MM.1S (cell line): ENCODE measurements around the gene SYNRG.

Experiments
- DNase-seq: peaks from one replicate; pipeline ENCODE4 v3.0.0-alpha.2; 2015
- H2AFZ ChIP-seq: fragments of 300-600 bp; sonication (generic); 2 replicates; pipeline ENCODE4 v1.6.0; 2016; ENCODE audit warnings: antibody characterized with exemption, low read length
- H3F3A ChIP-seq: fragments of 300-600 bp; sonication (generic); 2 replicates; pipeline ENCODE4 v1.6.1; 2016; ENCODE audit warnings: mild to moderate bottlenecking, antibody characterized with exemption, low read length, moderate library complexity, mixed read lengths; ENCODE audit not compliant: insufficient read depth
- H3K27ac ChIP-seq: fragments of 300-600 bp; sonication (generic); 2 replicates; pipeline ENCODE4 v1.5.1; 2016; ENCODE audit warnings: mild to moderate bottlenecking, low read length
- H3K27me3 ChIP-seq: fragments of 300-600 bp; sonication (generic); replicated peaks from 2 replicates; pipeline ENCODE4 v1.6.0; 2016; ENCODE audit warnings: low read length; ENCODE audit not compliant: insufficient read depth
- H3K36me3 ChIP-seq: fragments of 300-600 bp; sonication (generic); replicated peaks from 2 replicates; pipeline ENCODE4 v1.6.1; 2016; ENCODE audit warnings: mild to moderate bottlenecking, low read length, mixed read lengths; ENCODE audit not compliant: insufficient read depth
- H3K4me1 ChIP-seq: fragments of 300-600 bp; sonication (generic); 2 replicates; pipeline ENCODE4 v1.6.1; 2016; ENCODE audit warnings: low read length, mixed read lengths
- H3K4me2 ChIP-seq: fragments of 300-600 bp; sonication (generic); 2 replicates; pipeline ENCODE4 v1.6.0; 2016; ENCODE audit warnings: low read depth, low read length
- H3K4me3 ChIP-seq: fragments of 300-600 bp; sonication (generic); 2 replicates; pipeline ENCODE4 v1.5.1; 2016; ENCODE audit warnings: low read length, mixed read lengths
- H3K79me2 ChIP-seq: fragments of 300-600 bp; sonication (generic); 2 replicates; pipeline ENCODE4 v1.6.1; 2016; ENCODE audit warnings: mixed run types, low read length, mixed read lengths
- H3K9ac ChIP-seq: fragments of 300-600 bp; sonication (generic); 2 replicates; pipeline ENCODE4 v1.6.1; 2016; ENCODE audit warnings: low read length, mixed read lengths
- H3K9me2 ChIP-seq: fragments of 300-600 bp; sonication (generic); replicated peaks from 2 replicates; pipeline ENCODE4 v1.6.1; 2016; ENCODE audit warnings: mild to moderate bottlenecking, low read length, mixed read lengths; ENCODE audit not compliant: insufficient read depth
- H3K9me3 ChIP-seq: fragments of 300-600 bp; sonication (generic); replicated peaks from 2 replicates; pipeline ENCODE4 v1.6.1; 2016; ENCODE audit warnings: mild to moderate bottlenecking, low read length, mixed read lengths; ENCODE audit not compliant: insufficient read depth
- H4K20me1 ChIP-seq: fragments of 300-600 bp; sonication (generic); 2 replicates; pipeline ENCODE4 v1.6.1; 2016; ENCODE audit warnings: mild to moderate bottlenecking, low read length, moderate library complexity, mixed read lengths; ENCODE audit not compliant: insufficient read depth
- CTCF ChIP-seq: fragments of 300-600 bp; sonication (generic); IDR thresholded peaks from 2 replicates; pipeline ENCODE4 v1.5.1; 2016; ENCODE audit warnings: antibody characterized with exemption, low read length, mixed read lengths
- EZH2 ChIP-seq: fragments of 300-600 bp; sonication (generic); optimal IDR thresholded peaks from 2 replicates; pipeline ENCODE3; 2017; ENCODE audit warnings: low read depth, mild to moderate bottlenecking, antibody characterized with exemption, low read length, mixed read lengths
- EZH2phosphoT487 ChIP-seq: fragments of 300-600 bp; sonication (generic); IDR thresholded peaks from 2 replicates; pipeline ENCODE4 v1.6.1; 2018; ENCODE audit warnings: antibody characterized with exemption, low read length

Gene SYNRG

GRCh38 chr17:37535906-37536305 is 73.3 kb downstream of the SYNRG start:
- Histone ChIP-seq H3K9ac (no peak overlapping the region), H3F3A (no peaks in the 10 kb centered on the region), H3K9me3 (no peaks in the 10 kb centered on the region), H3K27ac (no peak overlapping the region), H3K36me3 (0 out of 2 replicates have a peak, but pooled peaks cover 7% of the 10 kb centered on the region), H3K4me2 (no peak overlapping the region), H2AFZ (no peak overlapping the region), H3K4me3 (no peak overlapping the region), H3K9me2 (no peaks in the 10 kb centered on the region), H4K20me1 (no peaks in the 10 kb centered on the region), H3K79me2 (no peaks in the 10 kb centered on the region), H3K27me3 (no peaks in the 10 kb centered on the region), H3K4me1 (no peaks in the 10 kb centered on the region)
- TF ChIP-seq EZH2phosphoT487 (no peak), EZH2 (no peak), CTCF (no peak)
- no peak for DNase-seq

GRCh38 chr17:37532756-37533155 is 76.5 kb downstream of the SYNRG start:
- H3F3A ChIP-seq, result no peaks in the 10 kb centered on the region
- no peaks in the 10 kb centered on the region for H3K9me2 ChIP-seq
- no peak overlapping the region for H3K4me3 ChIP-seq
- DNase-seq, result no peak
- H3K27me3 ChIP-seq, result no peaks in the 10 kb centered on the region
- no peaks in the 10 kb centered on the region for H3K4me1 ChIP-seq
- H4K20me1 ChIP-seq, result no peaks in the 10 kb centered on the region
- H3K27ac ChIP-seq, result no peak overlapping the region
- H2AFZ ChIP-seq, result no peak overlapping the region
- H3K9me3 ChIP-seq, result no peaks in the 10 kb centered on the region
- no peak overlapping the region for H3K9ac ChIP-seq
- 0 out of 2 replicates have a peak, but pooled peaks cover 7% of the 10 kb centered on the region for H3K36me3 ChIP-seq
- H3K79me2 ChIP-seq, result no peaks in the 10 kb centered on the region
- H3K4me2 ChIP-seq, result no peak overlapping the region
- TF ChIP-seq EZH2, result no peak
- no peak for TF ChIP-seq EZH2phosphoT487
- no peak for TF ChIP-seq CTCF

GRCh38 chr17:37530420-37530819 is 78.8 kb downstream of the SYNRG start:
- H3K4me2 ChIP-seq, result no peak overlapping the region
- no peak overlapping the region for H3K9ac ChIP-seq
- DNase-seq, result no peak
- H4K20me1 ChIP-seq, result no peaks in the 10 kb centered on the region
- no peaks in the 10 kb centered on the region for H3K9me3 ChIP-seq
- H3K4me3 ChIP-seq, result no peak overlapping the region
- H3K9me2 ChIP-seq, result no peaks in the 10 kb centered on the region
- no peak overlapping the region for H3K27ac ChIP-seq
- no peak overlapping the region for H2AFZ ChIP-seq
- H3F3A ChIP-seq, result no peaks in the 10 kb centered on the region
- TF ChIP-seq EZH2phosphoT487, result no peak
- TF ChIP-seq EZH2, result no peak
- no peak for TF ChIP-seq CTCF
- no peaks in the 10 kb centered on the region for H3K27me3 ChIP-seq
- H3K4me1 ChIP-seq, result no peaks in the 10 kb centered on the region
- no peaks in the 10 kb centered on the region for H3K79me2 ChIP-seq
- 0 out of 2 replicates have a peak, but pooled peaks cover 3% of the 10 kb centered on the region for H3K36me3 ChIP-seq
